Hair follicular keratinocyte (primary cell): ENCODE results near the gene S100A5. TPM values are rescaled to one million over a fixed set of nuclear protein-coding genes. Genes with fewer than 3 reads are reported as not detected.

ENCODE experiments used
- total RNA-seq: library from RNA; depleted of rRNA; stranded (reverse); fragments of >200 nt; gene quantifications from 2 replicates; pipeline ENCODE4 v1.2.3, GENCODE V29; 2015

Gene S100A5, protein sequence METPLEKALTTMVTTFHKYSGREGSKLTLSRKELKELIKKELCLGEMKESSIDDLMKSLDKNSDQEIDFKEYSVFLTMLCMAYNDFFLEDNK
- not detected in 2 replicates for total RNA-seq

GRCh38 chr1:153540394-153541361, at the start of gene S100A5:
Gene S100A5, minus strand, starts transcription at chr1:153540934. Its CDS starts 743 bp downstream, at chr1:153540191.

DNA sequence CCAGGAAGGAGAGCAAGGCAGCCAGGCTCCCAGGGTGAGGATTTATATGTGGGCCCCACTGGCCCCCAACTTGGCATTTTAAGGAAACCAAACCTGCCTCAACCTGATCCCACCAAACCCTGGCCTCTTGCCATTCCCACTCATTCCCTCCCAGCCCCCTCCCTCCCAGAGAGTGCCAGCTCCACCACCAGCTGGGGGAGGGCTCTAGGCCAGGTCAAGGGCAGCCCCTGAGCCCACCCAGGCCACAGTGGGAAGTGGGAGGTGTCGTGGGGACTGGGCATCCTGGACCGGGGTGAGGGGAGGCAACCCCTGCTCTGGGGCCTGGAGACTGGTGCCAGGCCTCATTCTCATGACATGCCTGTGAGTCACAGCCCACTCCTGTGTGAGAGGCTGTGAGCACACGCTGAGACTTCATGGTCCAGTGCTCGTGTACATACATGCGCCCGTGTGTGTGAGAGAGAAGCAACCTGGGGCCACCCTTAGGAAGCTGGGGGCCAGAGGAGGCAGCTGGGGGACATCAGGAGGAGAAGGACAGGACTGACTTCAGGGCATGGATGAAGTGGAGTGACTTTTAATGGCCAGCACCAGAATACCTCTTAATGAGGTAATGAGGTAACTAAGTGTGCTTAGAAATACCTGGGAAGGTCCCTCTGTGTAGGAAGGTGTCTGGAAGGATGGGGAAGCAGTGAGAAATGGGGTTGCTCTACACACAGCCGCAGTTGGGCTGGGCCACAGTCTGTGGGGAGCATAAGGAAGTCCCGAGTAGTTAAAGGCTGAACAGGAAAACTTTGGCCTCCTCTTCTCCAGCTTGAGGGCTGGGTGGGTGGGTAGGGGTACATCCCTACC, 25.0 kb upstream of the S100A5 start, which contains the start of gene S100A2:
TSS of gene S100A2 (minus strand) at position 316 of the 846 bp plus-strand sequence. CDS start 1,967 bp downstream, outside the sequence.

DNA sequence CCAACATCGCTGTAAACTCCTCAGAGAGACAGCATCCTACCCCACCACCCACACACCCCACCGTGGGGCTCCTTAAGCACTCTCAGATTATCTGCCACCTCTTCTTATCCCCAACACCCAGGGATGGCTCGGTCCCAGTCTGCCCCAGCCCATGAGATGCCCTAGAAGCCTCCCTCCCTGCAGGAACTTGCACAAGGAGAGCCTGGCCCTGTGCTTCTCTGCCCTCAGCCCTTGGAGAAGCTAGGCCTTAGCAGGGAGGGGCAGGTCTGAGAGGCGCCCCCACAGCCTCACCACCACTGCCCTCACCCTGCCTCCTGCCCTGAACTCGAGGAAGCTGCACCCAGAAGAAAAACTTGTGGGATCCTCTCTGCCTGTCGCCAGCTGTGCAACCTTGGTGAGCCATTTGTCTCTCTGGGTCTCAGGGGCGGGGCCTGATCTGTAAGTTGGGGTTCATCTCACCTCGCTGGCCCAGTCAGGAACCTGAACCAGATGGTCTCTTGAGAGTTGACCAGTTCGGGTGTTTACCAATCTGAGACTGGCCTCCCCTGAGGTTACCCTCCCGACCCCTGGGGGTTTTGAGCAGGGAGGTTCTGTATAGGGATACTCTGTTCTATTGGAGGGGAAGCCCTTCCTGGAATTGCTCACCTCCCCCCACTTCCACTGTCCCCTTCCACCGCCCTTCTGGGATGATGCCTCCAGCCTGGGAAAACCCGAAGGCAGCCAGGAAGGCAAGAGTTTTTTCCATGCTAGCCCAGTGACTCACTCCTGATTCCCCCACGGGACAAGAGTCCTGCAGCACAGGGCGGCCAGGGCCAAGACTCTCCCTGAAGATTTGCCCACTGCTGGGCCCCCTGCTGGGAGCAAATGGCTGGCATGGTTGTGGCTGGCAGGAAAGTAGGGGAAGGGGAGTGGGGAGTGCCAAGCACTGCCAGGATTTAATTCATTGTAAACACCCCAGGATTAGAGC, 8.3 kb upstream of the S100A5 start, which contains the start of gene S100A3:
TSS of gene S100A3 (minus strand) at position 537 of the 967 bp plus-strand sequence. CDS start 773 bp downstream, outside the sequence.

GRCh38 chr1:153545067-153546055, 4.6 kb upstream of the S100A5 start, which contains the start of gene S100A4:
Gene S100A4, minus strand, starts transcription at chr1:153545806. Its CDS starts 1,012 bp downstream, at chr1:153544794.

DNA sequence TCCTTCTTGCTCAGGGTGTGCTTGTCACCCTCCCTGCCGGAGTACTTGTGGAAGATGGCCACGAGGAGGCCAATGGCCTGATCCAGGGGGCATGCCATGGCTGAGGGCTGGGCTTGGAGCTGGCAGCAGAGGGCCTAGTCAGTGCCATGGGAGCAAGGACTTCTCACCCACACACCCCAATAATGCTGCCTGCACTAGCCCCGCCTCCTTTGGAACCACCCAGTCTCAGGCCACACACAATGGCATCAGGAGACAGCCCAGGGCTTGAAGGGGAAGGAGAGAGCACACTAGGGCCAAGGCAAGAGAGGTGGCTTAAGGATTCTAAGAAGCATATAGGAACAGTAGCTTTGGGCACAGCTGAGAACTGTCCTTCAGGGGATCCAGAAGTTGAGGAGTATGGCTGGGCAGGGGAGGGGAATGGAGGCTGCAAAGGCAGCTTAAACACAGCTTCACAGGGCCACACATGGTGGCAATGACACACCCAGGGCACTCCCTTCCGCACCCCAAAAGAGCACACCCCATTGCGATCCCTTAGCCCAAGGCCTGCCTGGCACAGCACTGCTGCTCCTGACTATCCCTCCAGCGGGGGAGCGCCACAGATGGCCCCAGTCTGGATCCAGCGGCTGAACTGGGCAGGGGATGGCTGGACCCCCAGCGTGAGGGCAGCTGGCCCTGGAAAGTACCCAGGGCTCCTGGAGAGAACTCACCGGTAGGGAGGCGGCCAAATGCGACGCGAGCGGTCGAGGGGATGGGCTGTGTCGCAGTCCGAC, 5.3 kb downstream of the S100A5 start, which contains the start of gene S100A6:
TSS of gene S100A6 (minus strand) at position 750 of the 770 bp plus-strand sequence. CDS start at position 98, 652 bp downstream.

Other genes with a start within 250 kb of the S100A5 start
- 0.34 and 0.62 TPM in 2 replicates for gene PGLYRP3, start 228.0 kb downstream of the S100A5 start, total RNA-seq
- gene PGLYRP4, start 192.1 kb downstream of the S100A5 start, total RNA-seq, result 0.30 and 0.55 TPM in 2 replicates
- gene S100A9, start 183.1 kb downstream of the S100A5 start, total RNA-seq, result 1,435 and 1,560 TPM in 2 replicates
- gene S100A12, start 165.3 kb downstream of the S100A5 start, total RNA-seq, result 0.49 and 1.7 TPM in 2 replicates
- 228 and 239 TPM in 2 replicates for gene S100A8, start 149.9 kb downstream of the S100A5 start, total RNA-seq
- gene S100A7A, start 124.4 kb downstream of the S100A5 start, total RNA-seq, result under 0.01 TPM in 1 of 2 replicates, not detected in the other
- gene S100A7, start 80.3 kb downstream of the S100A5 start, total RNA-seq, result 5.2 and 13.3 TPM in 2 replicates
- gene S100A6, start 4.9 kb downstream of the S100A5 start, total RNA-seq, result 1,494 and 3,100 TPM in 2 replicates
- 5.7 and 25.3 TPM in 2 replicates for gene S100A4, start 4.9 kb upstream of the S100A5 start, total RNA-seq
- gene S100A3, start 8.3 kb upstream of the S100A5 start, total RNA-seq, result 7.7 and 12.7 TPM in 2 replicates
- 7,785 and 8,615 TPM in 2 replicates for gene S100A2, start 24.9 kb upstream of the S100A5 start, total RNA-seq
- 1,743 and 1,927 TPM in 2 replicates for gene S100A16, start 72.2 kb upstream of the S100A5 start, total RNA-seq
- 1,521 and 2,019 TPM in 2 replicates for gene S100A14, start 75.4 kb upstream of the S100A5 start, total RNA-seq
- gene S100A13, start 86.6 kb upstream of the S100A5 start, total RNA-seq, result 180 and 189 TPM in 2 replicates
- gene S100A1, start 87.5 kb upstream of the S100A5 start, total RNA-seq, result not detected in 2 replicates
- 36.5 and 57.2 TPM in 2 replicates for gene CHTOP, start 93.1 kb upstream of the S100A5 start, total RNA-seq
- 40.9 and 53.2 TPM in 2 replicates for gene SNAPIN, start 117.8 kb upstream of the S100A5 start, total RNA-seq
- gene ILF2, start 130.1 kb upstream of the S100A5 start, total RNA-seq, result 152 and 287 TPM in 2 replicates
- gene NPR1, start 137.8 kb upstream of the S100A5 start, total RNA-seq, result 0.08 TPM in 1 of 2 replicates, not detected in the other
- 18.7 and 26.2 TPM in 2 replicates for gene INTS3, start 187.1 kb upstream of the S100A5 start, total RNA-seq
- 7.3 and 8.2 TPM in 2 replicates for gene SLC27A3, start 234.5 kb upstream of the S100A5 start, total RNA-seq